A673 (cell line): ENCODE measurements around the gene EEF2KMT. TPM values are rescaled to one million over a fixed set of nuclear protein-coding genes. Genes with fewer than 3 reads are reported as not detected.

ENCODE experiments used
- BruUV-seq: library from RNA; stranded (reverse); fragments of 400-500 nt; replicated peaks from 2 replicates; lab custom pipeline; 2021; lab: Mats Ljungman, UMichigan
- CTCF ChIA-PET: fragments of 300-600 bp; sonication (Branson Sonifier 250); formaldehyde crosslinking; loops from one replicate; lab custom pipeline; 2022; ENCODE audit warnings: antibody characterized with exemption; lab: Charles Lee
- POLR2A ChIA-PET: fragments of 300-600 bp; sonication (Branson Sonifier 250); formaldehyde crosslinking; loops from one replicate; lab custom pipeline; 2022; ENCODE audit warnings: antibody characterized with exemption; ENCODE audit not compliant: low non-redundant PET; lab: Charles Lee
- DNase-seq: peaks from one replicate; pipeline ENCODE4 v3.0.0-alpha.2; 2015; ENCODE audit warnings: low spot score
- H3K27ac ChIP-seq: fragments of 200-600 bp; sonication (generic); 2 replicates; pipeline ENCODE4 v1.5.1; 2016; ENCODE audit warnings: mixed run types, low read depth, mild to moderate bottlenecking, mixed read lengths, antibody characterized with exemption, low read length; ENCODE audit not compliant: poor library complexity, severe bottlenecking
- H3K27me3 ChIP-seq: fragments of 200-600 bp; sonication (generic); replicated peaks from 2 replicates; pipeline ENCODE4 v1.6.1; 2017; ENCODE audit warnings: mixed run types, low read depth, mild to moderate bottlenecking, mixed read lengths, antibody characterized with exemption, low read length; ENCODE audit not compliant: insufficient read depth, poor library complexity
- H3K36me3 ChIP-seq: fragments of 200-600 bp; sonication (generic); 2 replicates; pipeline ENCODE4 v1.6.1; 2016; ENCODE audit warnings: mixed run types, mild to moderate bottlenecking, mixed read lengths, antibody characterized with exemption, low read length; ENCODE audit not compliant: insufficient read depth, poor library complexity, severe bottlenecking
- H3K4me1 ChIP-seq: fragments of 200-600 bp; sonication (generic); 2 replicates; pipeline ENCODE4 v1.6.1; 2017; ENCODE audit warnings: mixed run types, mild to moderate bottlenecking, mixed read lengths, antibody characterized with exemption, low read length; ENCODE audit not compliant: insufficient read depth, poor library complexity, severe bottlenecking
- H3K4me3 ChIP-seq: fragments of 200-600 bp; sonication (generic); 2 replicates; pipeline ENCODE4 v1.5.1; 2016; ENCODE audit warnings: low read depth, mixed run types, mild to moderate bottlenecking, mixed read lengths, low read length; ENCODE audit not compliant: poor library complexity, severe bottlenecking
- H3K9me3 ChIP-seq: fragments of 200-600 bp; sonication (generic); 2 replicates; pipeline ENCODE4 v1.6.1; 2016; ENCODE audit warnings: mixed run types, low read depth, mild to moderate bottlenecking, mixed read lengths, antibody characterized with exemption, low read length; ENCODE audit not compliant: poor library complexity, severe bottlenecking
- CTCF ChIP-seq: fragments of 300-800, 200-600 bp; sonication (generic); conservative IDR thresholded peaks from 2 replicates; pipeline ENCODE4 v1.5.1; 2017; ENCODE audit warnings: low read depth, mild to moderate bottlenecking, antibody characterized with exemption, low read length, moderate library complexity, mixed read lengths
- EZH2 ChIP-seq: fragments of 200-600 bp; sonication (generic); IDR thresholded peaks from 2 replicates; pipeline ENCODE4 v1.6.1; 2017; ENCODE audit warnings: borderline replicate concordance, low read depth, mild to moderate bottlenecking, mixed read lengths, antibody characterized with exemption, low read length; ENCODE audit not compliant: poor library complexity, severe bottlenecking
- intact Hi-C: fragments of 100-400 bp; cut with micrococcal nuclease; formaldehyde crosslinking; loops from one replicate; pipeline ENCODE4 v1.10.0; 2022; ENCODE audit not compliant: unreplicated experiment
- total RNA-seq: library from RNA; stranded (reverse); gene quantifications from 2 replicates; pipeline ENCODE4 v1.2.3, GENCODE V29; 2021

The EEF2KMT gene
- total RNA-seq, 1 experiment from 2014 or later, result 21.4 TPM

- intact Hi-C loops, result no loop called here
- no peak overlapping the region for H3K27ac ChIP-seq
- H3K4me3 ChIP-seq, result no peak overlapping the region
- CTCF ChIA-PET, result interaction anchor here (0.7 kb wide), 1 partner anchor 570 kb away, joined by 3 read pairs; no protein-coding TSS in a partner anchor
- no TSS peak for BruUV-seq
- no peaks in the 10 kb centered on the region for H3K9me3 ChIP-seq
- TF ChIP-seq CTCF (peak; percentile 48), EZH2 (no peak)
- H3K4me1 ChIP-seq, result no peaks in the 10 kb centered on the region
- DNase-seq, result peak; percentile 44
- H3K36me3 ChIP-seq, result no peaks in the 10 kb centered on the region
- H3K27me3 ChIP-seq, result peaks cover 35% of the 10 kb centered on the region
- POLR2A ChIA-PET, result no interaction called here
Measured at GRCh38 chr16:5042574-5043171, 54.9 kb downstream of the EEF2KMT start.

GRCh38 chr16:5041600-5042133, 55.9 kb downstream of the EEF2KMT start:
- TF ChIP-seq EZH2 (no peak), CTCF (no peak)
- no peak overlapping the region for H3K27ac ChIP-seq

GRCh38 chr16:5040451-5040850, 57.1 kb downstream of the EEF2KMT start:
- Histone ChIP-seq H3K4me1 (no peaks in the 10 kb centered on the region), H3K9me3 (no peaks in the 10 kb centered on the region), H3K27ac (no peak overlapping the region), H3K36me3 (no peaks in the 10 kb centered on the region), H3K27me3 (peaks cover 31% of the 10 kb centered on the region), H3K4me3 (no peak overlapping the region)
- no TSS peak for BruUV-seq
- intact Hi-C loops, result no loop called here
- ChIA-PET CTCF (no interaction called here), POLR2A (no interaction called here)
- TF ChIP-seq CTCF, result no peak
- TF ChIP-seq EZH2, result no peak
- no peak for DNase-seq

More at GRCh38 chr16:5041600-5042133, 55.9 kb downstream of the EEF2KMT start:
- H3K4me3 ChIP-seq, result no peak overlapping the region
- no peak for DNase-seq
- no TSS peak for BruUV-seq
- peaks cover 31% of the 10 kb centered on the region for H3K27me3 ChIP-seq
- H3K36me3 ChIP-seq, result no peaks in the 10 kb centered on the region
- ChIA-PET CTCF (no interaction called here), POLR2A (no interaction called here)
- H3K4me1 ChIP-seq, result no peaks in the 10 kb centered on the region
- intact Hi-C loops, result no loop called here
- H3K9me3 ChIP-seq, result no peaks in the 10 kb centered on the region
